GM23248 (cell line): Measurements from ENCODE around the gene VGLL2. TPM values are rescaled to one million over a fixed set of nuclear protein-coding genes. Genes with fewer than 3 reads are reported as not detected.
A peak's percentile ranks its signal among the peaks of the same experiment; 100 is the strongest.
"Not testable (repeated sequence)": the region's sequence is repeated elsewhere in the genome, so short reads cannot be mapped to it uniquely, and the experiment has no call there.

Experiments used
- DNase-seq: peaks from one replicate; pipeline ENCODE4 v3.0.0-alpha.2; 2015
- H2AFZ ChIP-seq: fragments of 200-600 bp; sonication (generic); 2 replicates; pipeline ENCODE4 v1.6.1; 2016; ENCODE audit warnings: antibody characterized with exemption
- H3F3A ChIP-seq: fragments of 200-600 bp; sonication (generic); 2 replicates; pipeline ENCODE4 v1.6.1; 2016; ENCODE audit warnings: mild to moderate bottlenecking, antibody characterized with exemption, mixed run types; ENCODE audit not compliant: insufficient read depth
- H3K27ac ChIP-seq: fragments of 200-600 bp; sonication (generic); 2 replicates; pipeline ENCODE4 v1.5.1; 2016; ENCODE audit warnings: mild to moderate bottlenecking
- H3K27me3 ChIP-seq: fragments of 200-600 bp; sonication (generic); replicated peaks from 2 replicates; pipeline ENCODE4 v1.6.1; 2016; ENCODE audit warnings: mild to moderate bottlenecking; ENCODE audit not compliant: insufficient read depth
- H3K36me3 ChIP-seq: fragments of 200-600 bp; sonication (generic); 2 replicates; pipeline ENCODE4 v1.6.1; 2016; ENCODE audit warnings: low read depth, mild to moderate bottlenecking
- H3K4me1 ChIP-seq: fragments of 200-600 bp; sonication (generic); 2 replicates; pipeline ENCODE4 v1.6.1; 2016; ENCODE audit warnings: mild to moderate bottlenecking; ENCODE audit not compliant: insufficient read depth
- H3K4me2 ChIP-seq: fragments of 200-600 bp; sonication (generic); one replicate; pipeline ENCODE4 v1.6.1; 2016; ENCODE audit warnings: mild to moderate bottlenecking; ENCODE audit not compliant: unreplicated experiment
- H3K4me3 ChIP-seq: fragments of 200-600 bp; sonication (generic); 2 replicates; pipeline ENCODE4 v1.5.1; 2016; ENCODE audit warnings: mild to moderate bottlenecking
- H3K79me2 ChIP-seq: fragments of 200-600 bp; sonication (generic); 2 replicates; pipeline ENCODE4 v1.6.1; 2016; ENCODE audit warnings: mild to moderate bottlenecking; ENCODE audit not compliant: insufficient read depth
- H3K9ac ChIP-seq: fragments of 200-600 bp; sonication (generic); 2 replicates; pipeline ENCODE4 v1.6.1; 2016; ENCODE audit warnings: mild to moderate bottlenecking
- H3K9me2 ChIP-seq: fragments of 200-600 bp; sonication (generic); 2 replicates; pipeline ENCODE4 v1.6.1; 2016; ENCODE audit warnings: mixed run types, mild to moderate bottlenecking, moderate library complexity; ENCODE audit not compliant: insufficient read depth
- H3K9me3 ChIP-seq: fragments of 200-600 bp; sonication (generic); one replicate; pipeline ENCODE4 v1.6.1; 2017; ENCODE audit warnings: low read depth
- H4K20me1 ChIP-seq: fragments of 200-600 bp; sonication (generic); 2 replicates; pipeline ENCODE4 v1.6.0; 2016; ENCODE audit not compliant: insufficient read depth
- EZH2 ChIP-seq: fragments of 200-600 bp; sonication (generic); IDR thresholded peaks from 2 replicates; pipeline ENCODE4 v1.6.1; 2018; ENCODE audit warnings: antibody characterized with exemption, mild to moderate bottlenecking; ENCODE audit not compliant: insufficient read depth, poor library complexity, severe bottlenecking
- EZH2phosphoT487 ChIP-seq: fragments of 200-600 bp; sonication (generic); IDR thresholded peaks from 2 replicates; pipeline ENCODE4 v1.6.1; 2018; ENCODE audit warnings: antibody characterized with exemption, moderate library complexity, mild to moderate bottlenecking, low read depth; ENCODE audit not compliant: insufficient read depth
- WGBS, 2 experiments: methylation state at CpG; one replicate each; pipeline ENCODE4 v1.1.6; 2015 to 2017; ENCODE audit warnings: low lambda C conversion rate in 2 of 2, low coverage in 1 of 2; ENCODE audit errors: missing lambda C conversion rate in 2 of 2; 5-methylcytosine and 5-hydroxymethylcytosine counted together
- in situ Hi-C: fragments of 300-500 bp; cut with MboI; formaldehyde crosslinking; loops from 2 replicates; pipeline ENCODE4 v1.15.0; 2020
- polyA plus RNA-seq: library from polyadenylated mRNA; unstranded; fragments of >200 nt; fragmentation: Nextera tagmentation; extraction: Ambion mirVana; gene quantifications from 2 replicates; pipeline ENCODE4 v1.2.1, GENCODE V29; 2016
- total RNA-seq: library from RNA; depleted of rRNA; stranded (reverse); fragments of >200 nt; shearing (Covaris generic); gene quantifications from 2 replicates; pipeline ENCODE4 v1.2.3, GENCODE V29; 2014

The VGLL2 gene
- total and polyA plus RNA-seq, 2 experiments from 2014 or later = not detected

GRCh38 chr6:117237561-117237960 is 27.8 kb upstream of the VGLL2 start:
- peak; percentile 30 for DNase-seq
- Histone ChIP-seq H3K4me2 (no peak overlapping the region), H4K20me1 (no peaks in the 10 kb centered on the region), H3K4me1 (no peaks in the 10 kb centered on the region), H3K27ac (no peak overlapping the region), H3K9me2 (no peaks in the 10 kb centered on the region), H2AFZ (no peak overlapping the region), H3K79me2 (no peaks in the 10 kb centered on the region), H3K36me3 (no peaks in the 10 kb centered on the region), H3K4me3 (no peak overlapping the region), H3K9me3 (no peaks in the 10 kb centered on the region), H3F3A (no peaks in the 10 kb centered on the region), H3K27me3 (peaks cover 6% of the 10 kb centered on the region; the same call in 1 of the 2 replicates), H3K9ac (no peak overlapping the region)
- WGBS, 2 experiments = 1 to 5% methylated on average over 2 of the region's 2 CpGs
- TF ChIP-seq EZH2phosphoT487 = no peak
- TF ChIP-seq EZH2 = no peak
- in situ Hi-C loops = no loop called here

DNA sequence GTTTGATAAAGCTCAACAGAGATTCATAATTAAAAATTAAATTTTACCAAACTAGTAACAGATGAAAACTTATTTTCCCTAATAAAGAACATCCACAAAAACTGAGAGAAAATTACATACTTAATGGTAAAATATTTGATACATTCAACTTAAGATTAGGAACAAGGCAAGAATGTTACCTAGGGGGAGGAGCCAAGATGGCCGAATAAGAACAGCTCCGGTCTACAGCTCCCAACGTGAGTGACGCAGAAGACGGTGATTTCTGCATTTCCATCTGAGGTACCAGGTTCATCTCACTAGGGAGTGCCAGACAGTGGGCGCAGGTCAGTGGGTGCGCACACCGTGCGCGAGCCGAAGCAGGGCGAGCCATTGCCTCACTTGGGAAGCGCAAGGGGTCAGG is 20.8 kb upstream of the VGLL2 start:
- H3K79me2 ChIP-seq, H3K4me2 ChIP-seq, H3K9me3 ChIP-seq, H3K9me2 ChIP-seq, H3K4me3 ChIP-seq, H4K20me1 ChIP-seq, H3K36me3 ChIP-seq, in situ Hi-C loops, DNase-seq, H3K27me3 ChIP-seq, H3K9ac ChIP-seq, H3F3A ChIP-seq, H3K4me1 ChIP-seq, H2AFZ ChIP-seq, H3K27ac ChIP-seq: not testable (repeated sequence)
- 46 to 65% methylated on average over 11 to 13 of the region's 13 CpGs for WGBS, 2 experiments

DNA sequence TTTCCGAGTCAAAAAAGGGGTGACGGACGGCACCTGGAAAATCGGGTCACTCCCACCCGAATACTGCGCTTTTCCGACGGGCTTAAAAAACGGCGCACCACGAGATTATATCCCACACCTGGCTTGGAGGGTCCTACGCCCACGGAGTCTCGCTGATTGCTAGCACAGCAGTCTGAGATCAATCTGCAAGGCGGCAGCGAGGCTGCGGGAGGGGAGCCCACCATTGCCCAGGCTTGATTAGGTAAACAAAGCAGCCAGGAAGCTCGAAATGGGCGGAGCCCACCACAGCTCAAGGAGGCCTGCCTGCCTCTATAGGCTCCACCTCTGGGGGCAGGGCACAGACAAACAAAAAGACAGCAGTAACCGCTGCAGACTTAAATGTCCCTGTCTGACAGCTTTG is 20.4 kb upstream of the VGLL2 start:
- H2AFZ ChIP-seq, H3K9me2 ChIP-seq, DNase-seq, H3K27ac ChIP-seq, in situ Hi-C loops, H3K4me1 ChIP-seq, H3K9me3 ChIP-seq, H3K4me2 ChIP-seq, H3K36me3 ChIP-seq, H3K9ac ChIP-seq, H4K20me1 ChIP-seq, H3K4me3 ChIP-seq, H3K79me2 ChIP-seq, H3K27me3 ChIP-seq, H3F3A ChIP-seq: not testable (repeated sequence)
- 60 to 71% methylated on average over 16 to 20 of the region's 20 CpGs for WGBS, 2 experiments

DNA sequence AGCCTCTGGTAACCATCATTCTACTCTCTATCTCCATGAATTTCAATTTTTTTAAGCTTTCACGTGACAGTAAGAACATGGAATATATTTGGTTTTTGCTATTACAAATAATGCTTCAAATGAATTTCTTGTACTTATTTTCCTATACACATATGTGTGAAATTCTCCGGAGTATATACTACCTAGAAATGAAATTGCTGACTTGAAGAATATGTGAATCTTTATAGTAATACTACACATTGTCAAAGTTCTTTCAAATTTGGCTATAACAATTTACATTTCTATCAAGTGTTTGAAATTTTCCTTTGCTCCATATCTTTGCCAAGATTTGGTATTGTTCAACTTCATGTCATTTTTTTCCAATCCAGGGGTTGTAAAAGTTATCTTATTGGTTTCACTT is 11.6 kb upstream of the VGLL2 start:
- Histone ChIP-seq H3K9ac (no peak overlapping the region), H3K36me3 (no peaks in the 10 kb centered on the region), H3K27ac (no peak overlapping the region), H3K79me2 (no peaks in the 10 kb centered on the region), H3K4me1 (no peaks in the 10 kb centered on the region), H3K27me3 (no peaks in the 10 kb centered on the region), H4K20me1 (no peaks in the 10 kb centered on the region), H2AFZ (no peak overlapping the region), H3F3A (no peaks in the 10 kb centered on the region), H3K4me3 (no peak overlapping the region), H3K9me2 (no peaks in the 10 kb centered on the region), H3K9me3 (no peaks in the 10 kb centered on the region), H3K4me2 (no peak overlapping the region)
- in situ Hi-C loops = no loop called here
- 39 to 48% methylated on average over 2 of the region's 2 CpGs for WGBS, 2 experiments
- no peak for DNase-seq
- no peak for TF ChIP-seq EZH2
- no peak for TF ChIP-seq EZH2phosphoT487

- H3K27me3 ChIP-seq = peaks cover 70% of the 10 kb centered on the region
- no peak overlapping the region for H3K4me3 ChIP-seq
- no peaks in the 10 kb centered on the region for H3K9me2 ChIP-seq
- no peak overlapping the region for H3K4me2 ChIP-seq
- WGBS, 2 experiments = 86 to 90% methylated on average over 8 of the region's 8 CpGs
- H2AFZ ChIP-seq = no peak overlapping the region
- in situ Hi-C loops = no loop called here
- H3K9me3 ChIP-seq = no peaks in the 10 kb centered on the region
- no peaks in the 10 kb centered on the region for H3K79me2 ChIP-seq
- no peak overlapping the region for H3K9ac ChIP-seq
- no peaks in the 10 kb centered on the region for H3K36me3 ChIP-seq
- H3F3A ChIP-seq = no peaks in the 10 kb centered on the region
- TF ChIP-seq EZH2 = no peak
- H3K4me1 ChIP-seq = no peaks in the 10 kb centered on the region
- no peak overlapping the region for H3K27ac ChIP-seq
- DNase-seq = no peak
- H4K20me1 ChIP-seq = no peaks in the 10 kb centered on the region
Measured at GRCh38 chr6:117262799-117263198, 2.6 kb upstream of the VGLL2 start.
